ENCODE data around the gene MADD.

Gene MADD

DNA sequence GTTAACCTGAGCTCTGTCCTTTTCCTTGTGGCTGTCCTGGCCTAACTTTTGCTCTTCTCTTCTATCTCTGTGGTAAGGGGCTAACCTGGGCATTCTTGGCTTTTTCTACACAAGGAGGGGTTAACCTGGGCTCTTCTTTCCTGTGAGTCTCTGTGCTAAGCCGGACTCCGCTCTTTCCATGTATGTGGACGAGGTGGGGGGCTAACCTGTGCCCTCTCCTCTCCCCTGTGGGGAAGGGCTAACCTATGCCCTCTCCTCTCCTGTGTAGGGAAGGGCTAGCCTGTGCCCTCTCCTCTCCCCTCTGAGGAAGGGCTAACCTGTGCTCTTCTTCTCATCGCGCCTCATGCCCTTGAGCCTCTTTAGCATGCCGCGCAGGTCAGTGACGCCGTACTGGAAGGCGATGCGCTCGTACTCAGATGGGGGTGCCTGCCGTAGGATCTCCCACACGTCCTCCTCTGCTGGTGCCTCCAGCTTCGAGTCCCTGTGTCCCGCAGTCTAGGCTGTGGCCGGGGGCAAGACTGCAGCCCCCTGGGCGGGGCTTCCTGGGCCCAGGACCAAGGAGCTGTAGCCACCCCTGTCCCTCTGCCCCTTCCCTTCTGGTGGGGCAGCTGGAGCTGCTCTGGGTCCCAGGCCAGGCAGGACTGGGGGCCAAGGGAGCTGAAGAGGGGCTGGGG is 76.1 kb downstream of the MADD start:
- TF ChIP-seq, protein P1, sequence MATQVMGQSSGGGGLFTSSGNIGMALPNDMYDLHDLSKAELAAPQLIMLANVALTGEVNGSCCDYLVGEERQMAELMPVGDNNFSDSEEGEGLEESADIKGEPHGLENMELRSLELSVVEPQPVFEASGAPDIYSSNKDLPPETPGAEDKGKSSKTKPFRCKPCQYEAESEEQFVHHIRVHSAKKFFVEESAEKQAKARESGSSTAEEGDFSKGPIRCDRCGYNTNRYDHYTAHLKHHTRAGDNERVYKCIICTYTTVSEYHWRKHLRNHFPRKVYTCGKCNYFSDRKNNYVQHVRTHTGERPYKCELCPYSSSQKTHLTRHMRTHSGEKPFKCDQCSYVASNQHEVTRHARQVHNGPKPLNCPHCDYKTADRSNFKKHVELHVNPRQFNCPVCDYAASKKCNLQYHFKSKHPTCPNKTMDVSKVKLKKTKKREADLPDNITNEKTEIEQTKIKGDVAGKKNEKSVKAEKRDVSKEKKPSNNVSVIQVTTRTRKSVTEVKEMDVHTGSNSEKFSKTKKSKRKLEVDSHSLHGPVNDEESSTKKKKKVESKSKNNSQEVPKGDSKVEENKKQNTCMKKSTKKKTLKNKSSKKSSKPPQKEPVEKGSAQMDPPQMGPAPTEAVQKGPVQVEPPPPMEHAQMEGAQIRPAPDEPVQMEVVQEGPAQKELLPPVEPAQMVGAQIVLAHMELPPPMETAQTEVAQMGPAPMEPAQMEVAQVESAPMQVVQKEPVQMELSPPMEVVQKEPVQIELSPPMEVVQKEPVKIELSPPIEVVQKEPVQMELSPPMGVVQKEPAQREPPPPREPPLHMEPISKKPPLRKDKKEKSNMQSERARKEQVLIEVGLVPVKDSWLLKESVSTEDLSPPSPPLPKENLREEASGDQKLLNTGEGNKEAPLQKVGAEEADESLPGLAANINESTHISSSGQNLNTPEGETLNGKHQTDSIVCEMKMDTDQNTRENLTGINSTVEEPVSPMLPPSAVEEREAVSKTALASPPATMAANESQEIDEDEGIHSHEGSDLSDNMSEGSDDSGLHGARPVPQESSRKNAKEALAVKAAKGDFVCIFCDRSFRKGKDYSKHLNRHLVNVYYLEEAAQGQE (IDR thresholded peaks at IDR 0.05; ENCODE audit: insufficient replicate concordance, low read depth): no peak
- no peak for TF ChIP-seq POLR2AphosphoS5 (IDR thresholded peaks at IDR 0.05; ENCODE audit: low read depth)
- no peak for TF ChIP-seq SPI1 (IDR thresholded peaks at IDR 0.05; ENCODE audit: borderline replicate concordance, low read depth)
- TF ChIP-seq, protein P2, sequence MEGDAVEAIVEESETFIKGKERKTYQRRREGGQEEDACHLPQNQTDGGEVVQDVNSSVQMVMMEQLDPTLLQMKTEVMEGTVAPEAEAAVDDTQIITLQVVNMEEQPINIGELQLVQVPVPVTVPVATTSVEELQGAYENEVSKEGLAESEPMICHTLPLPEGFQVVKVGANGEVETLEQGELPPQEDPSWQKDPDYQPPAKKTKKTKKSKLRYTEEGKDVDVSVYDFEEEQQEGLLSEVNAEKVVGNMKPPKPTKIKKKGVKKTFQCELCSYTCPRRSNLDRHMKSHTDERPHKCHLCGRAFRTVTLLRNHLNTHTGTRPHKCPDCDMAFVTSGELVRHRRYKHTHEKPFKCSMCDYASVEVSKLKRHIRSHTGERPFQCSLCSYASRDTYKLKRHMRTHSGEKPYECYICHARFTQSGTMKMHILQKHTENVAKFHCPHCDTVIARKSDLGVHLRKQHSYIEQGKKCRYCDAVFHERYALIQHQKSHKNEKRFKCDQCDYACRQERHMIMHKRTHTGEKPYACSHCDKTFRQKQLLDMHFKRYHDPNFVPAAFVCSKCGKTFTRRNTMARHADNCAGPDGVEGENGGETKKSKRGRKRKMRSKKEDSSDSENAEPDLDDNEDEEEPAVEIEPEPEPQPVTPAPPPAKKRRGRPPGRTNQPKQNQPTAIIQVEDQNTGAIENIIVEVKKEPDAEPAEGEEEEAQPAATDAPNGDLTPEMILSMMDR (IDR thresholded peaks at IDR 0.05; ENCODE audit: insufficient read depth, low read length): no peak
- no peak for TF ChIP-seq GABPA (IDR thresholded peaks at IDR 0.05; ENCODE audit: low read depth)
- Histone ChIP-seq H3K27me3 (ENCODE audit: insufficient read depth, poor library complexity, severe bottlenecking) (no peaks in the 10 kb centered on the region), H3K27ac (replicated peaks) (no peak overlapping the region), H3K4me3 (replicated peaks; ENCODE audit: insufficient read depth, low read length) (no peak overlapping the region)
- DNase-seq (ENCODE audit: low read depth in 1 of 2, low spot score in 1 of 2): no peak

DNA sequence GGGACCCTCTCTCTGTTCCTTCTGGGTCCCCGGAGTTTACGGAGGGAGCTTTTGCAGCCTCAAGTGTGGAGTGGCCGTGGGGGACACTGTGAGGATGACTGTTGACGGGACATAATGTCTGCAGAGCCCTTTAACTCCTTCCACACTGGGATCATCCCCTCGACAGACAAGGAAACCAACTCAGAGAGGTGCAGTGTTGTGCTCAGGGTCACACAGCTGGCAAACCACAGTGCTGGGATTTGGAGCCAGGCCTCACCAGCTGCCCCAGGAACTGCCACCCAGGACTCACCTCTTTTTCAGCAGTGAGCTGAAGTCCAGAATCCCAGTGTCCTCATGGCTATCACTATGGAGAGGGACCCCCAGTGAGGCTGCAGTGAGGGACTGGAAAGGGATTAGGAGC is 77.2 kb downstream of the MADD start:
- Histone ChIP-seq H3K27ac (replicated peaks) (no peak overlapping the region), H3K27me3 (ENCODE audit: insufficient read depth, poor library complexity, severe bottlenecking) (no peaks in the 10 kb centered on the region), H3K4me3 (replicated peaks; ENCODE audit: insufficient read depth, low read length) (no peak overlapping the region)
- no peak for DNase-seq (ENCODE audit: low read depth in 1 of 2, low spot score in 1 of 2)
- TF ChIP-seq GABPA (IDR thresholded peaks at IDR 0.05; ENCODE audit: low read depth) (no peak), POLR2AphosphoS5 (IDR thresholded peaks at IDR 0.05; ENCODE audit: low read depth) (no peak), SPI1 (IDR thresholded peaks at IDR 0.05; ENCODE audit: borderline replicate concordance, low read depth) (no peak)
- TF ChIP-seq, protein P1 (IDR thresholded peaks at IDR 0.05; ENCODE audit: insufficient replicate concordance, low read depth): no peak
- TF ChIP-seq, protein P2 (IDR thresholded peaks at IDR 0.05; ENCODE audit: insufficient read depth, low read length): no peak

DNA sequence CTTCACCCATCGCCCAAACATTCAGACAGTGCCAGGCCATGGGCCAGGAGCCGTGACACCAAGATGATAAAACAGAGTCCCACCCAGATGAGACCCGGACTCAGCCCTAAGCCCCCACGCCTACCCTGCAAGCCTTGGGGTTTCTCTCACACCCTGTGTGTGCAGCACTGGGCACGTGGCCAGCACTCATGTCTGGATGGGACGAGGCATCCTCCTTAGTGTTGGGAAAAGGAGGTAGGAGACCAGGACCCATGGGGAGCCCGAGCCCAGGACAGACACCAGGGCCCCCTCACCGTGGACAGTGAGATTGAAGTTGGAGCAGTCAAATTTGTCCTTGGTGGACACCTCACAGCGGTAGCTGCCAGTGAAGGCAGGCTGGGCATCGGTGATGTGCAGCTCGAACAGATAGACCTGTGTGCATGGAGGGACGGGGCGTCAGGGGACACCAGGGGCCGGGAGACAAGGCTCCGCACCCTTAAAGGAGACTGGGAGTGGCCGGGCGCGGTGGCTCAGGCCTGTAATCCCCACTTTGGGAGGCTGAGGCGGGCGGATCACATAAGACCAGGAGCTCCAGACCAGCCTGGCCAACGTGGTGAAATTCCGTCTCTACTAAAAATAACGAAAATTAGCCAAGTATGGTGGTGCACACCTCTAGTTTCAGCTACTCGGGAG is 78.3 kb downstream of the MADD start:
- H3K27ac ChIP-seq (replicated peaks): no peak overlapping the region
- no peak overlapping the region for H3K4me3 ChIP-seq (replicated peaks; ENCODE audit: insufficient read depth, low read length)
- TF ChIP-seq, protein P2 (IDR thresholded peaks at IDR 0.05; ENCODE audit: insufficient read depth, low read length): no peak
- no peaks in the 10 kb centered on the region for H3K27me3 ChIP-seq (ENCODE audit: insufficient read depth, poor library complexity, severe bottlenecking)
- no peak for DNase-seq (ENCODE audit: low read depth in 1 of 2, low spot score in 1 of 2)
